GM23338 (cell line): ENCODE data around the gene HERC4. TPM values are rescaled to one million over a fixed set of nuclear protein-coding genes. Genes with fewer than 3 reads are reported as not detected.

Source experiments
- ATAC-seq: fragments of 200-7000 bp; cut with Tn5 transposase; 3 replicates; pipeline ENCODE4 v1.9.1; 2020
- DNase-seq: peaks from one replicate; pipeline ENCODE4 v3.0.0-alpha.2; 2015; ENCODE audit warnings: low spot score
- H2AFZ ChIP-seq: fragments of 200-600 bp; sonication (generic); 2 replicates; pipeline ENCODE4 v1.8.0; 2016; ENCODE audit warnings: antibody characterized with exemption, mild to moderate bottlenecking, moderate library complexity
- H3F3A ChIP-seq: fragments of 200-600 bp; sonication (generic); replicated peaks from 2 replicates; pipeline ENCODE4 v1.8.0; 2017; ENCODE audit warnings: antibody characterized with exemption, mixed run types, low read depth
- H3K27ac ChIP-seq: fragments of 200-600 bp; sonication (generic); 2 replicates; pipeline ENCODE4 v1.6.1; 2016; ENCODE audit warnings: low read depth
- H3K27me3 ChIP-seq: fragments of 200-600 bp; sonication (generic); 2 replicates; pipeline ENCODE4 v1.8.0; 2016; ENCODE audit warnings: mild to moderate bottlenecking, mixed run types, moderate library complexity; ENCODE audit not compliant: insufficient read depth
- H3K36me3 ChIP-seq: fragments of 200-600 bp; sonication (generic); 2 replicates; pipeline ENCODE4 v1.8.0; 2016; ENCODE audit warnings: mild to moderate bottlenecking; ENCODE audit not compliant: insufficient read depth
- H3K4me1 ChIP-seq: fragments of 200-600 bp; sonication (generic); 2 replicates; pipeline ENCODE4 v1.8.0; 2016; ENCODE audit warnings: mild to moderate bottlenecking, moderate library complexity; ENCODE audit not compliant: insufficient read depth
- H3K4me2 ChIP-seq: fragments of 200-600 bp; sonication (generic); 2 replicates; pipeline ENCODE4 v1.7.1; 2017; ENCODE audit warnings: mixed run types
- H3K4me3 ChIP-seq: fragments of 200-600 bp; sonication (generic); 2 replicates; pipeline ENCODE4 v1.6.1; 2016; ENCODE audit warnings: mixed run types
- H3K79me2 ChIP-seq: fragments of 200-600 bp; sonication (generic); replicated peaks from 2 replicates; pipeline ENCODE4 v1.8.0; 2017; ENCODE audit warnings: mild to moderate bottlenecking; ENCODE audit not compliant: insufficient read depth
- H3K9me2 ChIP-seq: fragments of 200-600 bp; sonication (generic); 2 replicates; pipeline ENCODE4 v1.8.0; 2017; ENCODE audit not compliant: insufficient read depth
- H4K20me1 ChIP-seq: fragments of 200-600 bp; sonication (generic); replicated peaks from 2 replicates; pipeline ENCODE4 v1.8.0; 2017; ENCODE audit warnings: mild to moderate bottlenecking; ENCODE audit not compliant: insufficient read depth
- H3K27ac Mint-ChIP-seq: 2 replicates; pipeline ENCODE4 v1.8.0; 2020; ENCODE audit warnings: inconsistent platforms, mild to moderate bottlenecking, moderate library complexity, mixed read lengths
- H3K27me3 Mint-ChIP-seq: 3 replicates; pipeline ENCODE4 v1.8.0; 2022; ENCODE audit warnings: low read depth, mild to moderate bottlenecking, moderate library complexity, mixed read lengths, inconsistent platforms; ENCODE audit not compliant: insufficient read depth, poor library complexity
- H3K36me3 Mint-ChIP-seq: 3 replicates; pipeline ENCODE4 v1.8.0; 2021; ENCODE audit warnings: low read depth, mild to moderate bottlenecking, inconsistent platforms, moderate library complexity, mixed read lengths
- H3K4me1 Mint-ChIP-seq: 3 replicates; pipeline ENCODE4 v1.8.0; 2020; ENCODE audit warnings: mild to moderate bottlenecking, inconsistent platforms, mixed read lengths
- H3K4me3 Mint-ChIP-seq: 3 replicates; pipeline ENCODE4 v1.8.0; 2021; ENCODE audit warnings: moderate library complexity, mild to moderate bottlenecking, inconsistent platforms, mixed read lengths
- H3K9me3 Mint-ChIP-seq: 3 replicates; pipeline ENCODE4 v1.8.0; 2020; ENCODE audit warnings: moderate library complexity, mild to moderate bottlenecking, inconsistent platforms, mixed read lengths
- JUNB ChIP-seq: IDR thresholded peaks from one replicate; pipeline ENCODE4 v1.6.1; 2016; ENCODE audit warnings: antibody characterized with exemption; ENCODE audit not compliant: unreplicated experiment
- polyA plus RNA-seq: library from polyadenylated mRNA; unstranded; fragments of >200 nt; fragmentation: Nextera tagmentation; extraction: Ambion mirVana; gene quantifications from 2 replicates; pipeline ENCODE4 v1.2.1, GENCODE V29; 2016
- total RNA-seq: library from RNA; depleted of rRNA; stranded (reverse); fragments of >200 nt; shearing (Covaris generic); gene quantifications from 2 replicates; pipeline ENCODE4 v1.2.3, GENCODE V29; 2014
- TF ChIP-seq, protein P1 (sequence below), 2 experiments: fragments of 200-600 bp in 1 of 2; sonication (generic) in 1 of 2; conservative IDR thresholded peaks; 2 replicates each; pipeline versions ENCODE4 v1.5.1 to v1.6.1; 2016 to 2017; ENCODE audit warnings: antibody characterized with exemption in 2 of 2, low read depth in 2 of 2, mild to moderate bottlenecking in 2 of 2, moderate library complexity in 1 of 2
- TF ChIP-seq, protein P2 (sequence below): fragments of 250-450 bp; sonication (Bioruptor Pico); IDR thresholded peaks from 2 replicates; pipeline ENCODE4 v1.5.0; 2020; ENCODE audit warnings: mild to moderate bottlenecking, moderate library complexity

Gene HERC4
- total and polyA plus RNA-seq, 2 experiments from 2014 or later = 20.1 to 67.2 TPM

DNA sequence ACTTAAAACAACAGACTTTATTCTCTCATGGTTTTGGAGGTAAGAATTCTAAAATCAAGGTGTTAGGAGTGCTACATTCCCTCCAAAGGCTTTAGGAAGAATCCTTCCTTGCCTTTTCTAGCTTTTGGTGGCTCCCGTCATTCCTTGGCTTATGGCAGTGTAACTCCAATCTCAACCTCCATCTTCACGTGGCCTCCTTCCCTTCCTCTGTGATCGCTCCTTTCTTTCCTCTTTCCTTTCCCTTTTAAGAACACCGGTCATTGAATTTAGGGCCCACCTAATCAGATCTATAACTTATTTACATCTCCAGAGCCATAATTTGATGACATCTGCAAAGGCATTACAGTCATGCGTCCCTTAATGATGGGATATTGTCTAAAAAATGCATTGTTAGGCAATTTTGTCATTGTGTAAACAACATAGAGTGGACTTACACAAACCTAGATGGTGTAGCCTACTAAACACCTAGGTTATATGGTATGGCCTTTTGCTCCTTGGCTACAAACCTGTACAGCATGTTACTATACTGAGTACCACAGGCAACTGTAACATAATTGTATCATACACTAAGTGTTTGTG, 5.9 kb upstream of the HERC4 start:
- Mint-ChIP-seq H3K4me3 (no peak overlapping the region), H3K9me3 (no peaks in the 10 kb centered on the region; the same call in 2 of the 3 replicates), H3K36me3 (no peaks in the 10 kb centered on the region), H3K4me1 (peaks cover 10% of the 10 kb centered on the region; the same call in 2 of the 3 replicates), H3K27ac (no peak overlapping the region), H3K27me3 (no peaks in the 10 kb centered on the region)
- no peak overlapping the region for H3K4me3 ChIP-seq
- peak overlapping the region; percentile 67 for H2AFZ ChIP-seq
- H3K9me2 ChIP-seq = no peaks in the 10 kb centered on the region
- peaks cover 6% of the 10 kb centered on the region for H3F3A ChIP-seq
- no peak overlapping the region for H3K4me2 ChIP-seq
- peak overlapping the region; percentile 42; the same call in 1 of the 2 replicates for H3K27ac ChIP-seq
- no peak for TF ChIP-seq JUNB
- TF ChIP-seq, protein P1, sequence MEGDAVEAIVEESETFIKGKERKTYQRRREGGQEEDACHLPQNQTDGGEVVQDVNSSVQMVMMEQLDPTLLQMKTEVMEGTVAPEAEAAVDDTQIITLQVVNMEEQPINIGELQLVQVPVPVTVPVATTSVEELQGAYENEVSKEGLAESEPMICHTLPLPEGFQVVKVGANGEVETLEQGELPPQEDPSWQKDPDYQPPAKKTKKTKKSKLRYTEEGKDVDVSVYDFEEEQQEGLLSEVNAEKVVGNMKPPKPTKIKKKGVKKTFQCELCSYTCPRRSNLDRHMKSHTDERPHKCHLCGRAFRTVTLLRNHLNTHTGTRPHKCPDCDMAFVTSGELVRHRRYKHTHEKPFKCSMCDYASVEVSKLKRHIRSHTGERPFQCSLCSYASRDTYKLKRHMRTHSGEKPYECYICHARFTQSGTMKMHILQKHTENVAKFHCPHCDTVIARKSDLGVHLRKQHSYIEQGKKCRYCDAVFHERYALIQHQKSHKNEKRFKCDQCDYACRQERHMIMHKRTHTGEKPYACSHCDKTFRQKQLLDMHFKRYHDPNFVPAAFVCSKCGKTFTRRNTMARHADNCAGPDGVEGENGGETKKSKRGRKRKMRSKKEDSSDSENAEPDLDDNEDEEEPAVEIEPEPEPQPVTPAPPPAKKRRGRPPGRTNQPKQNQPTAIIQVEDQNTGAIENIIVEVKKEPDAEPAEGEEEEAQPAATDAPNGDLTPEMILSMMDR (conservative IDR thresholded peaks at IDR 0.05; ENCODE audit: low read depth in 2 of 2) = no peak
- TF ChIP-seq, protein P2, sequence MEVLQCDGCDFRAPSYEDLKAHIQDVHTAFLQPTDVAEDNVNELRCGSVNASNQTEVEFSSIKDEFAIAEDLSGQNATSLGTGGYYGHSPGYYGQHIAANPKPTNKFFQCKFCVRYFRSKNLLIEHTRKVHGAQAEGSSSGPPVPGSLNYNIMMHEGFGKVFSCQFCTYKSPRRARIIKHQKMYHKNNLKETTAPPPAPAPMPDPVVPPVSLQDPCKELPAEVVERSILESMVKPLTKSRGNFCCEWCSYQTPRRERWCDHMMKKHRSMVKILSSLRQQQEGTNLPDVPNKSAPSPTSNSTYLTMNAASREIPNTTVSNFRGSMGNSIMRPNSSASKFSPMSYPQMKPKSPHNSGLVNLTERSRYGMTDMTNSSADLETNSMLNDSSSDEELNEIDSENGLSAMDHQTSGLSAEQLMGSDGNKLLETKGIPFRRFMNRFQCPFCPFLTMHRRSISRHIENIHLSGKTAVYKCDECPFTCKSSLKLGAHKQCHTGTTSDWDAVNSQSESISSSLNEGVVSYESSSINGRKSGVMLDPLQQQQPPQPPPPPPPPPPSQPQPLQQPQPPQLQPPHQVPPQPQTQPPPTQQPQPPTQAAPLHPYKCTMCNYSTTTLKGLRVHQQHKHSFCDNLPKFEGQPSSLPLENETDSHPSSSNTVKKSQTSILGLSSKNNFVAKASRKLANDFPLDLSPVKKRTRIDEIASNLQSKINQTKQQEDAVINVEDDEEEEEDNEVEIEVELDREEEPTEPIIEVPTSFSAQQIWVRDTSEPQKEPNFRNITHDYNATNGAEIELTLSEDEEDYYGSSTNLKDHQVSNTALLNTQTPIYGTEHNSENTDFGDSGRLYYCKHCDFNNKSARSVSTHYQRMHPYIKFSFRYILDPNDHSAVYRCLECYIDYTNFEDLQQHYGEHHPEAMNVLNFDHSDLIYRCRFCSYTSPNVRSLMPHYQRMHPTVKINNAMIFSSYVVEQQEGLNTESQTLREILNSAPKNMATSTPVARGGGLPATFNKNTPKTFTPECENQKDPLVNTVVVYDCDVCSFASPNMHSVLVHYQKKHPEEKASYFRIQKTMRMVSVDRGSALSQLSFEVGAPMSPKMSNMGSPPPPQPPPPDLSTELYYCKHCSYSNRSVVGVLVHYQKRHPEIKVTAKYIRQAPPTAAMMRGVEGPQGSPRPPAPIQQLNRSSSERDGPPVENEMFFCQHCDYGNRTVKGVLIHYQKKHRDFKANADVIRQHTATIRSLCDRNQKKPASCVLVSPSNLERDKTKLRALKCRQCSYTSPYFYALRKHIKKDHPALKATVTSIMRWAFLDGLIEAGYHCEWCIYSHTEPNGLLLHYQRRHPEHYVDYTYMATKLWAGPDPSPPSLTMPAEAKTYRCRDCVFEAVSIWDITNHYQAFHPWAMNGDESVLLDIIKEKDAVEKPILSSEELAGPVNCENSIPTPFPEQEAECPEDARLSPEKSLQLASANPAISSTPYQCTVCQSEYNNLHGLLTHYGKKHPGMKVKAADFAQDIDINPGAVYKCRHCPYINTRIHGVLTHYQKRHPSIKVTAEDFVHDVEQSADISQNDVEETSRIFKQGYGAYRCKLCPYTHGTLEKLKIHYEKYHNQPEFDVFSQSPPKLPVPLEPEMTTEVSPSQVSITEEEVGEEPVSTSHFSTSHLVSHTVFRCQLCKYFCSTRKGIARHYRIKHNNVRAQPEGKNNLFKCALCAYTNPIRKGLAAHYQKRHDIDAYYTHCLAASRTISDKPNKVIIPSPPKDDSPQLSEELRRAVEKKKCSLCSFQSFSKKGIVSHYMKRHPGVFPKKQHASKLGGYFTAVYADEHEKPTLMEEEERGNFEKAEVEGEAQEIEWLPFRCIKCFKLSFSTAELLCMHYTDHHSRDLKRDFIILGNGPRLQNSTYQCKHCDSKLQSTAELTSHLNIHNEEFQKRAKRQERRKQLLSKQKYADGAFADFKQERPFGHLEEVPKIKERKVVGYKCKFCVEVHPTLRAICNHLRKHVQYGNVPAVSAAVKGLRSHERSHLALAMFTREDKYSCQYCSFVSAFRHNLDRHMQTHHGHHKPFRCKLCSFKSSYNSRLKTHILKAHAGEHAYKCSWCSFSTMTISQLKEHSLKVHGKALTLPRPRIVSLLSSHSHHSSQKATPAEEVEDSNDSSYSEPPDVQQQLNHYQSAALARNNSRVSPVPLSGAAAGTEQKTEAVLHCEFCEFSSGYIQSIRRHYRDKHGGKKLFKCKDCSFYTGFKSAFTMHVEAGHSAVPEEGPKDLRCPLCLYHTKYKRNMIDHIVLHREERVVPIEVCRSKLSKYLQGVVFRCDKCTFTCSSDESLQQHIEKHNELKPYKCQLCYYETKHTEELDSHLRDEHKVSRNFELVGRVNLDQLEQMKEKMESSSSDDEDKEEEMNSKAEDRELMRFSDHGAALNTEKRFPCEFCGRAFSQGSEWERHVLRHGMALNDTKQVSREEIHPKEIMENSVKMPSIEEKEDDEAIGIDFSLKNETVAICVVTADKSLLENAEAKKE (CRISPR knock-in tag) = no peak
- H3K36me3 ChIP-seq = no peaks in the 10 kb centered on the region
- ATAC-seq (no peak), DNase-seq (peak; percentile 9)
- no peaks in the 10 kb centered on the region for H4K20me1 ChIP-seq
- no peaks in the 10 kb centered on the region for H3K79me2 ChIP-seq
- no peaks in the 10 kb centered on the region for H3K27me3 ChIP-seq
- H3K4me1 ChIP-seq = peaks cover 4% of the 10 kb centered on the region; the same call in 1 of the 2 replicates
